AG04449 (cell line): ENCODE data around the gene PTPRG.

Source experiments
- CTCF ChIA-PET: fragments of 350-600 bp; formaldehyde crosslinking; extraction: SDS; loops from one replicate; lab custom pipeline; 2021; ENCODE audit warnings: antibody characterized with exemption; lab: Yijun Ruan, JAX
- POLR2A ChIA-PET: fragments of 400-600, 350-600 bp; formaldehyde crosslinking; extraction: SDS; loops from one replicate; lab custom pipeline; 2020; ENCODE audit warnings: antibody characterized with exemption, inconsistent platforms; lab: Yijun Ruan, JAX
- DNase-seq: peaks from one replicate; pipeline ENCODE4 v3.0.0-alpha.2; 2010; ENCODE audit warnings: low read depth, low spot score
- H3K4me3 ChIP-seq: 2 replicates; pipeline ENCODE4 v1.5.1; 2011; ENCODE audit warnings: low read depth, mild to moderate bottlenecking, control low read depth, low read length
- TF ChIP-seq, protein P1 (sequence below): IDR thresholded peaks from one replicate; pipeline ENCODE4 v1.5.1; 2011; ENCODE audit warnings: mild to moderate bottlenecking, moderate library complexity, low read length, control low read depth, inconsistent platforms; ENCODE audit not compliant: insufficient read depth; ENCODE audit errors: missing control alignments

PTPRG gene

DNA sequence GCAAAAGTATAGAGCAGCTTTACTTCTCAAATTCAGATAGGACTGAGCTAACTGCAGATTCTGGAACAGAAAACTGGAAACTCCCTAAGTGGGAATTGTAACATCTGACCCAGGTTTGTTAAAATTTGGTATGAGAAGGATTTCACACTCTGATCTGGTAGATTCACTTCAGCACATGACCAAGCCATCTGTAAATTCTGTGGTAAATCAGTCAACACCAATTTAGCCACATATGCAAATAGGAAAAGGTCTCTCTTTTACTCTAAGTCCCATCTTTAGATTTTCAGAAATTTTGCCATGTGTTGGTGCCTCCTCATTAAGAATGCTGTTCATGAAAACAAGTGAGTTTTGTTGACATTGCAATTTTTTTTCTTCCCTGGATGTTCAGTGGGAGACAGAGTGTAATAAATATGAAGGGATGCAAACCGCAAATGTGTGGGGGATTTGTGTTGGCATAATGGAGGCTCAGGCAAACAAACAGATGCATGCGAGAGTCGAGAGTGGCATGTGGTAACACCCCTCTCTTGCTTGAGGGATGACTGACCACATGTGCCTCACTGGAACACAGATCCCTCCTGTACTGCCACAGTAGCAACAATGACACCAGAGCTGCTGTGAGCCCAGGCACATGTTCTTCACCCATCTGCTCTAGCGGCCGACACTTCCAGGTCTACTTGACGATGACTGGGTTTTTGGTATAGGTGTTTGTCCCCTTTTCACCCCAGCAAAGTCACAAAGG, 665.4 kb downstream of the PTPRG start:
- H3K4me3 ChIP-seq, result no peak overlapping the region
- POLR2A ChIA-PET, result no interaction called here
- no peak for DNase-seq
- CTCF ChIA-PET, result interaction anchor here (0.9 to 1.3 kb wide), 3 partner anchors 11 to 26 kb away, joined by 3 read pairs; no protein-coding TSS in a partner anchor
- TF ChIP-seq, protein P1, sequence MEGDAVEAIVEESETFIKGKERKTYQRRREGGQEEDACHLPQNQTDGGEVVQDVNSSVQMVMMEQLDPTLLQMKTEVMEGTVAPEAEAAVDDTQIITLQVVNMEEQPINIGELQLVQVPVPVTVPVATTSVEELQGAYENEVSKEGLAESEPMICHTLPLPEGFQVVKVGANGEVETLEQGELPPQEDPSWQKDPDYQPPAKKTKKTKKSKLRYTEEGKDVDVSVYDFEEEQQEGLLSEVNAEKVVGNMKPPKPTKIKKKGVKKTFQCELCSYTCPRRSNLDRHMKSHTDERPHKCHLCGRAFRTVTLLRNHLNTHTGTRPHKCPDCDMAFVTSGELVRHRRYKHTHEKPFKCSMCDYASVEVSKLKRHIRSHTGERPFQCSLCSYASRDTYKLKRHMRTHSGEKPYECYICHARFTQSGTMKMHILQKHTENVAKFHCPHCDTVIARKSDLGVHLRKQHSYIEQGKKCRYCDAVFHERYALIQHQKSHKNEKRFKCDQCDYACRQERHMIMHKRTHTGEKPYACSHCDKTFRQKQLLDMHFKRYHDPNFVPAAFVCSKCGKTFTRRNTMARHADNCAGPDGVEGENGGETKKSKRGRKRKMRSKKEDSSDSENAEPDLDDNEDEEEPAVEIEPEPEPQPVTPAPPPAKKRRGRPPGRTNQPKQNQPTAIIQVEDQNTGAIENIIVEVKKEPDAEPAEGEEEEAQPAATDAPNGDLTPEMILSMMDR, result no peak

DNA sequence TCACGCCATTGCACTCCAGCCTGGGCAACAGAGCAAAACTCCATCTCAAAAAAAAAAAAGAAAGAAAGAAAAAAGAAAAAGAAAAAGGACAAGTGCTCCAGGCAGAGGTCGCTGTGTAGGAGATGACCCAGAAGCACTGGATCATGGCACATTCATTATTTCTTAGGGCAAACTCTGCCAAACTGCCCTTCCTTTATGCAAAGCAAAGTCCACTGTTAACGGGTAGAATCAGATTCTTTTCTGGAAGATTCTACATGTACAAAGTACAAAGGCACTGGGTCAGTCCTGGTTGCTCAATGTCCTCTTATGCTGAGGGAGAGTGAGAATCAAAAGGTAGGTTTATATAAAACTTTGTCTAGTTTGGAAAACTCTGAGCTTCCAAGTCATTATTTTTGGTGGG, 667.1 kb downstream of the PTPRG start:
- no peak overlapping the region for H3K4me3 ChIP-seq
- TF ChIP-seq, protein P1, result no peak
- ChIA-PET CTCF (interaction anchor here (1.3 to 1.7 kb wide), 2 partner anchors 9 to 28 kb away, joined by 3 to 4 read pairs; no protein-coding TSS in a partner anchor), POLR2A (interaction anchor here (0.6 kb wide), 1 partner anchor 132 kb away, joined by 4 read pairs; no protein-coding TSS in a partner anchor)
- DNase-seq, result no peak

DNA sequence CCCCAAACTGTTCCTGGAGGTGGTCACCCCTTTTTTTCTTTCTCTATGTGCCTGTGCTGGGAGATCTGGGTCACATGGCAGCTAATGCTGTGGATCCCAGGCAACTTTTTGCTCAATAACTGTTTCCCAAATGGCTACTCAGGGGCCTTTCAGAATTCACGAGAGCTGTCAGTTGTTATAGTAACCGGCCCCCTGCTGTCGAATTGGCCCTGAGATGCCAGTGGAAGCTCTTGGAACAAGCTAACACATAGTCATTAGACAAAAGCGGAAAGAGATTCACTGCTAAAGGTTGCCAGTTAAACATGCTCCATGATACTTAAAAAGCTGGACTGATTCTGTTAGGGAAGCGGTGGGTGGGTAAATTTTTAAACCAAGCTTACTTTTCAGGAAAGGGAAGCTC, 667.8 kb downstream of the PTPRG start:
- TF ChIP-seq, protein P1, result no peak
- ChIA-PET POLR2A (no interaction called here), CTCF (interaction anchor here (0.9 to 1.7 kb wide), 2 partner anchors 27 to 28 kb away, joined by 3 to 4 read pairs; no protein-coding TSS in a partner anchor)
- H3K4me3 ChIP-seq, result no peak overlapping the region
- DNase-seq, result no peak

DNA sequence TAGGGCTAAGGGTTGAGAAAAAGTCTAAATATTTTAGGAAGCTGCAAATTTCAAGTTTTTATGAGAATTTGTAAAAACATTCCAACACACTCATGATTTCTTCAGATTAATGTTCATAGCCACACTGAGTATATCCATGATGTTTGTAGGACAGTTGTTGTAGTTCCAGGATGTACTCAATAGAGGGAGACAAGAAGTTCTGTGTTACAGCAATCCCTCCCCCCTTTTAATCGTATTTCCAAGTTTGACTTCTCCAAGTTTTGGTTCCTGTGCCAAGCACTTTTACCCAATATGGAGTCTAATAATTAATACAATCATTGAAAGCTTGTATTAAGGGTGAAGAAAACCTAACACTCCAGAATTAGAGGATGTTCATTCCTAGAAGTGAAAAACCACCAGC, 668.5 kb downstream of the PTPRG start:
- ChIA-PET CTCF (interaction anchor here (0.9 to 1.7 kb wide), 4 partner anchors 12 to 29 kb away, joined by 3 to 4 read pairs (median 3); no protein-coding TSS in a partner anchor), POLR2A (no interaction called here)
- DNase-seq, result no peak
- TF ChIP-seq, protein P1, result no peak
- no peak overlapping the region for H3K4me3 ChIP-seq

DNA sequence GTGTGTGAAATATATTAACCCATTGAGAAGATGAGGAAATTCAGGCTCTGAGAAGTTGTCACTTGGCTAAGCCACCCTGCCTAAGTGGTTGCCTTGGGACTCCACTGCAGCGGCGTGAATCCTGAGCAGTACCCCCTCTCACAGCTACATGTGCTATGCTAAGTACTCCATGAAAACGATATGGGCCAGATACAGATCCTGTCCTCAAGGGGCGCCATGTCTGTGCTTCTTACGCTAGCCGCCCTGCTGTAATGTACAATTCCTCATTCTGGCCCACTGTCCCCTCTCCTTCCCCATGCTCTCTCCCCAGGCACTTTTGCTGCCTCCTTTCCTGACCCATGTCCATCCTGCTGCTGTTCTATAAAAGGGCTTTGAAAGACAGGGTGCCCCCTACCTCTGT, 671.7 kb downstream of the PTPRG start:
- ChIA-PET POLR2A (no interaction called here), CTCF (no interaction called here)
- TF ChIP-seq, protein P1, result no peak
- no peak overlapping the region for H3K4me3 ChIP-seq
- DNase-seq, result no peak

DNA sequence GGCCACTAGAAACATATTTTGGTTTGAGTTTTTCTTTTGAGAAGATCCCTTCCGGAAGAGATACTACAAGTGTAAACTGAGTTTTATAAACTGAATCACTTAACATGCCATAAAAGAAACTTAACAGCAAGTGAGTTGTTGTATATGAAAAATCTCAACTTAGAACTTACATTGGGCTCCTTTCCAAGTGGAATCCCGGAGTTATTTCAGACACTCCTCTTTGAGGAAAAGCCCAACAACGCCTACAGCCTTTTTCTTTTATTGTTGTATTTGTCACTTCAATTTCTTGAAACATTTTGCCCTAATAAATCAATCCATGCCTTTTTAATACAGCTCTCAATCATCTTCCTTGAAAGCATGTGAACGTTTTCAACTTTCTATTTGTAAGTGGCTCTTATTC, 674.6 kb downstream of the PTPRG start:
- TF ChIP-seq, protein P1, result no peak
- DNase-seq, result no peak
- no peak overlapping the region for H3K4me3 ChIP-seq
- ChIA-PET CTCF (no interaction called here), POLR2A (no interaction called here)
